Activated naive CD4-positive, alpha-beta T cell treated with anti-CD3 and anti-CD28 coated beads, Interleukin-2, amount 50 U/mL, for 72 hours (primary cell): ENCODE measurements around the gene ARHGEF40. TPM values are rescaled to one million over a fixed set of nuclear protein-coding genes. Genes with fewer than 3 reads are reported as not detected.

Experiments used
- ATAC-seq, 2 donors: fragments of 150-1000 bp; cut with Tn5 transposase; 2 replicates each; pipeline ENCODE4 v1.10.0; 2021; ENCODE audit warnings: mild to moderate bottlenecking in 2 of 2, moderate library complexity in 2 of 2
- DNase-seq, 2 donors: peaks; one replicate each; pipeline ENCODE4 v3.0.0; 2021 to 2022; ENCODE audit warnings: low spot score in 2 of 2
- H3K27ac Mint-ChIP-seq, 2 donors: one replicate each; pipeline ENCODE4 v1.8.0; 2022; ENCODE audit warnings: mild to moderate bottlenecking in 2 of 2, mixed read lengths in 2 of 2
- H3K36me3 Mint-ChIP-seq, 2 donors: one replicate each; pipeline ENCODE4 v1.8.0; 2022; ENCODE audit warnings: mixed read lengths in 2 of 2
- H3K9me3 Mint-ChIP-seq, 2 donors: one replicate each; pipeline ENCODE4 v1.8.0; 2022; ENCODE audit warnings: mixed read lengths in 2 of 2
- total RNA-seq, 2 donors: library from RNA; stranded (reverse); gene quantifications; one replicate each; pipeline ENCODE4 v1.2.3, GENCODE V29; 2022

The ARHGEF40 gene
- total RNA-seq, 2 donors from 2014 or later, result 0.23 TPM; not detected in 1

DNA sequence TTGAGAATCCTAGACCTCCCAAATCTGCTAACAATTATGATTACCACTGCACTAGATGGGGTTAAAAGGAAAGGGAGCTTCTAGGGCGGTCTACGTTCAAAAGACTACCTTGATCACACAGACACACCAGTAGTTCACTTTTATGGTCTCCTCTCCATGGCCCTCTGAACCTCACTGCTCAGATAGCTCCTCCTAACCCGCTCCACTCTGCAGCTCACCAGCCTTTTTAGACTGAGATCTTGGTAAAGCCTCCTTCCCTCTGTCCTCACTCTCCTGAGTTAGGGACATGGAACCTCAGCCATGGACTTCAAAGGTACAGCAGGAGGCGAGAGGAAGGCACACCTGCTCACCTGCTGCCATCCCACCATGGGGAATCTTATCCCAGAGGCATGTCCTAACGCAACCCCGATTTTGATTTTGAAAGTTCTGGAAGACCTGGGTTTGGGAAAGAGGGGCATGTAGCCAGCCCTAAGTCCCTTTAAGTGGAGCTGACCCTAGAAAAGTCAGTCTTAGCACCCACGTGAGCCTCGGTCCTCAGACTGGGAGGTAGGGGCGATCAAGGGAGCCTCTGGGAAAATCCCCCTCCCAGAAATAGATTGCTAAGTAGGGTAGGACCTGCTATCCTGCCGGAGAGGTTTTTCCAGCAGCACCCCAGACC lies 27.0 kb downstream of the ARHGEF40 start:
- H3K27ac Mint-ChIP-seq, result peak overlapping the region; percentile 44 to 50

DNA sequence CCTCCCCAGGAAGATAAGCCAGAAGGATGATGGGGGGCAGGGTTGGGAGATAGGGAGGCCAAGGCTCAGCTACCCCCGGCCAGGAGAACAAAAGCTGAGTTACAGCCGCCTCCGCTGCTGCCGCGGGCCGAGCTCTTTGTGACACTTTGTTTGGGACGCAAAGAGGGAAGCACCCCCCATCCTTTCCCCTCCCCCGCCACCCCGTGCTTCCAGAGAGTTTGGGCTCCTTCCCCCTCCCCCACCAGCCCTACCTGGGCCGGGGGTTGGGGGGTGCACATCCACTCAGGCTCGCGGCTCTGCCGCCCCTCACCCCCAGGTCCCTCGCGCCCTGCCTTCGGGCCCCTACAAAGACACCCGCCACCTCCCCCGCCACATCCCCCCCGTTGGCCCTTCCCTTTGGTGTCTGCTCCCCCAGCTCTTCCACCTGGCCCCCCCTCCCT lies 27.6 kb downstream of the ARHGEF40 start:
- H3K27ac Mint-ChIP-seq, result peak overlapping the region; percentile 44 to 50
- DNase-seq (no peak), ATAC-seq (peak in 1 of 2 donors; percentile 5)
- no peaks in the 10 kb centered on the region for H3K9me3 Mint-ChIP-seq
- peaks cover 3 to 5% of the 10 kb centered on the region in 2 donors for H3K36me3 Mint-ChIP-seq

More for the DNA sequence above, 27.0 kb downstream of the ARHGEF40 start:
- DNase-seq (no peak), ATAC-seq (no peak)
- Mint-ChIP-seq H3K9me3 (no peaks in the 10 kb centered on the region), H3K36me3 (peaks cover 0 to 6% of the 10 kb centered on the region in 2 donors)

DNA sequence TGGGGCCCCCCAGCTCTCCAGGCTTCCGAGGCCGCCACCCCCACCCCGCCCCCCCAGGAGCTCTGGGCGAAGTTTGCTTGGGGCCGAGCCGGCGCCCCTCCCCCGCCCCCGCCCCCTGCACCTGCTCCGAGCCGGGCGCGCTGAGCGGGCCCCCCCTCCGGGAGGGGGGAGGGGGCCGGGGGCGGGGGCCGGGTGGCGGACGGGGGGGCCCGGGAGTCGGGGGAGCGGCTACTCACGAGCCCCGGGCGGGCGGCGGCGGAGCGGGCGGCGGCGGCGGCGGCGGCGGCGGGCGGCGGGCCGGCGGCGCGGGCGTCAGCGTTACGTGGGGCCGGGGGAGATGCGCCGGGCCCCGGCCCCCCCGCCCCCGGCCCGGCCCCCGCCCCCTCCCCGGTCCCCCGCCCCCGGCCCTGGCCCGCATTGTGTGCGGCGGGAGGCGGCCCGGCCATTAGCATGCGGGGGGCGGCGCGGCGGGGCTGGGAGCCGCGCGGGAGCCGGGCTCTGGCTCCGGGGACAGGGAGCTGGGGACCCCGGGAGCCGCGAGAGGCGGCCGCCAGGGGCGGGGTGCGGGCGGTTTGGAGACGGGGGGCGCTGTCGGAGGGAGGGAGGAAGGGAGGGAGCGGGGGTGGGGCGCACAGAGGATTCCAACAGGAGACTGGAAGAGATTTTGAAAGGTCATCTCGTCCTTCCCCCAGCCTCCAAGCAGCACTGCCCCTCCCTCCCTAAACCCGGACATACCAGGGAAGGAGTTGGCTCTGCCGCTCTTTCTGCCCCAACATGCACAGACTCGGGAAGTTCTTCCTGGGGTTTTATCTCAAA lies 28.2 kb downstream of the ARHGEF40 start, which contains the start of gene ZNF219:
Gene ZNF219, minus strand, starts transcription at position 580 of the 816 bp plus-strand sequence. CDS start 5,064 bp downstream, outside the sequence.
- peak within 1 kb of the TSS; percentile 80 to 89 for H3K27ac Mint-ChIP-seq
- peaks cover 2 to 9% of the 10 kb centered on the region in 2 donors for H3K36me3 Mint-ChIP-seq
- DNase-seq (no peak), ATAC-seq (peak; percentile 56 to 59)
- H3K9me3 Mint-ChIP-seq, result no peaks in the 10 kb centered on the region

DNA sequence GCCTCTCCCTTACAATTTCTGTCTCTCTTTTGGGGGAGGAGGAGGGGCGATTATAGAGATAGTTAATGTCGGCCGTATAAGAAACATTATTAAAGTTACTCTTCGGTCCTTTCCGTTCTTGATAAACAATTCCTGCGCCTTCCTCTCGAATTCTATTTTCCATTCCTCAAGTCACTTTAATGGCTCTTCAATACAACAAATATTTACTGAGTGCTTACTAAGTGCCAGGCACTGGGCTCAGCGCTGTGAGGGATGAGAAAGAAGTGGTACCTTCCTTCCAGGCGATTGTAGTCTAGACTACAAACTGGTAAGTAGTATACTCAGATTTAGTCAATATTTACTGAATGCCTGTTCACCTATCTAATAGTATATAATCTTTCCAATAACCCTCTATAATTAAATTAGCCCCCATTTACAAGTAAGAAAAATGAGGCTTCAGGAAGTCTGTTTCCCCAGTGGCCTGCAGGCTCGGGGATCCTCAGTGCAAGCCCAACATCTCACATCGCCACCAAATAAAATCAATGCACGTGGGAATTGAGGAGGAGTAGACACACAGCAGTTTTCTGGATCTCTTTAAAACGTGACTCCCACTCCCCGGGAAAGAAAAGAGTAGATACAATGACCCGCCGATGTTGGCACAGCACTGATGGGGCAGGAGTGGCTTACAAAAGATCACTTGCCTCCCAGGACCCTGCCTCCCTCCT lies 28.9 kb downstream of the ARHGEF40 start:
- Mint-ChIP-seq H3K27ac (peak overlapping the region; percentile 80 to 89), H3K36me3 (peaks cover 6 to 13% of the 10 kb centered on the region in 2 donors)
- no peak for ATAC-seq

DNA sequence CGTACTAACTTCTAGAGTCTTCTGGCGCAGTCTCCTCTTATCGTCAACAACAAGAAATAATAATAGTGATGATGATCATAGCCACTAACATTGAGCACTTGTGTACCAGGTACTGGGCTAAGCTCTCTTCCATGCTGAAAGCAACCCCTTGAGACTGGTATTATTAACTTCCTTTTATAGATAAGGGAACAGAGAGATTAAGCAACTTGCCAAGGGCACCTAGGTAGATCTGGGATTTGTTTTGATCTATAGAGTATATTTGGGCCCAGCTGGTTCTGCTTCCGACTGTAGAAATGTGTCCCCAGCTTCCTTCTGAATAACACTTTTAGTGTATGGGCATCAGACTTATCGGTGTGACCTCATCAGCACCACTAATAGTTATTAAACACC lies 29.5 kb downstream of the ARHGEF40 start:
- Mint-ChIP-seq H3K27ac (peak overlapping the region in 1 of 2 donors; percentile 80), H3K9me3 (no peaks in the 10 kb centered on the region), H3K36me3 (peaks cover 6 to 13% of the 10 kb centered on the region in 2 donors)
- ATAC-seq (no peak), DNase-seq (no peak)

More for the DNA sequence above, 28.9 kb downstream of the ARHGEF40 start:
- no peak for DNase-seq
- no peaks in the 10 kb centered on the region for H3K9me3 Mint-ChIP-seq

DNA sequence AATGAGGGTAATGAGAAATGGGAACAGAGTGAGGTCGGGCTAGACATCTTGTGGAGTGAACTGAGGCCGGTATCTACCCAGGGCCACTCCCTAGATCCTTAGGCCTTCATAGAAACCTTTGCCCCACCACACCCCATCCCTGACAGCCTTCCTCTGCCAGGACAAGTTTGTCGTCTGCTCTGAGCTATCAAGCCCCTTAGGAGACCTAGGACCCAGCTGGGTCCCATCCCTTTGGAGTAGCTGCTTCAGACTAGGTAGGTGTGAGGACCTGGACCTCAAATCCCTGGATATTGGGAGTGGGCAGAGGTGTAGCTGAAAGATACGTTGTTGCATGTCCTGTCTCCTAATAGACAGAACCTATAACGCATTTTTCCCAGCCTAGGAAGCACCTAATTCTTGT lies 30.8 kb downstream of the ARHGEF40 start, which contains the start of gene TMEM253:
Gene TMEM253, plus strand, starts transcription at position 136 of the 400 bp plus-strand sequence. CDS start 278 bp downstream, outside the sequence.
- peaks cover 6 to 13% of the 10 kb centered on the region in 2 donors for H3K36me3 Mint-ChIP-seq
- DNase-seq, result no peak
- H3K9me3 Mint-ChIP-seq, result no peaks in the 10 kb centered on the region
- no peak for ATAC-seq
- peak within 1 kb of the TSS; percentile 69 to 99 for H3K27ac Mint-ChIP-seq

DNA sequence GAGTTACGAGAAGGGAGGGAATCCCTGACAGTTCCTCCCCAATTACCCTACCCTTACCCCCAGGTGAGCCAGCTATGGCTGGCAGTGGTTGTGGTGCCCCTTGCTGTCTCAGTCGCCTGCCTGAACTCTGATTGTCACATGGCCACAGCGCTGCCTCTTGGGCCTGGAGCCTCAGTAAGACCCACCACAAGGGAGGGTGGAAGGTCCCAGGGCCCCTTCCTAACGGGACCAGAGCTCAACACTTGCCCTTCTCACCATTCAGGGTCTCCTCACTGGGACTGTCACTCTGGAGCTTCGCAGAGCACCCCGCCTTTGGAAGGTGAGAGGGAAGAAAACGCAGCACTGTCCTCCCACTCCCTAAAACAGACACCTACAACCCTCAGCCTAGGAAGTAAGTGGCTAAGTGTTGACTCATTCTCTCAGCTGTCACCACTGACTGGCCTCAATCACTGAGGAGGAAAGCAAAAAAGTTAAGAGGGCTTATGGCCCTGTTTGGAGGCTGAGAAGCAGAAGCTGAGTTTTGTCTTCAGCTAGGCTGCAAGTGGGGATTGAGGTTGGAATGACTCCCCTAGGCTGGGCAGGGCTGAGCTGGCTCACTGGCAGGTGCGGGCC lies 31.8 kb downstream of the ARHGEF40 start:
- ATAC-seq (no peak), DNase-seq (no peak)
- peak overlapping the region; percentile 69 to 99 for H3K27ac Mint-ChIP-seq
- peaks cover 6 to 13% of the 10 kb centered on the region in 2 donors for H3K36me3 Mint-ChIP-seq
- H3K9me3 Mint-ChIP-seq, result no peaks in the 10 kb centered on the region

DNA sequence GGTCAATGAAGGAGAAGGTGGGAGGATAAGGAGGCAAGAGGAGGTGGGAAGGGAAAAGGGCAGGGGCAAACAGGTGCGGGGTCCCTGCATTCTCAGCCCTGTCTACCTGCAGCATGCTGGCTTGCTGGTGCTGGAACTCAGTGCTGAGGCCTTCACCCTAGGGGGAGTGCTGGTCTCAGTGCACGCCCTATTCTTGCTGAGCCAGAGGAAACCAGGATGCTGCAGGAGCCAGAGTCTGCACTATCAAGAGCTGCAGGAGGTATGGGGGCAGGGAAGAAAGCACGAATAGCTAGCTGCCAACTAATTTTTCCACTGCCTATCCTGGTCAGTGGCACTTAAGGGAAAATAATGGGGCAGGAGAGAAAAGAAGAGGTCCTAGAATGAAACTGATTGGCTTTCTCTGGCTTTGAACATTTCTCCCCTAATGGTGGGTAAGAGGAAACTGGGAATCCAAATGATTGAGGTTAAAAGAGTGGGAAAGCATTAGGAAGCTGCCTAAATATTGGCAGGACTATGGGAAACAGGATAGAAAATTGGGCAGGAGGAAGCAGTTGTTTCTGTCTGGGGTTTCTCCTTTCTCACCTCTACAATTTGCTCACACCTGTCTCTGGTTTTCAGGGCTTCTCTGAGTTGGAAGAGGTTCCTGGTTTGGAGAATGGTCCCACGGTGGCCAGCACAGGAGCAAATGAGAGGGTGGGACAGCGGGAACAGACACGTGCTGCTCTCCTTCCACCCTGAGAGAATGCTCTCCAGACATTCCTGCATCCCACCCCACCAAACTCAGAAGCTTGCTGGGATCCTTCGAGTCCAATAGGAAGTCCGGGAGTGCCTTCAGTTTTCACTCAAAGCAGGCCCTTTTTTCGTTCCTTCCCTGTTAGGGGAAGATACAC lies 32.7 kb downstream of the ARHGEF40 start:
- no peaks in the 10 kb centered on the region for H3K9me3 Mint-ChIP-seq
- H3K27ac Mint-ChIP-seq, result peak overlapping the region; percentile 80 to 99
- ATAC-seq (no peak), DNase-seq (no peak)
- peaks cover 6 to 13% of the 10 kb centered on the region in 2 donors for H3K36me3 Mint-ChIP-seq

DNA sequence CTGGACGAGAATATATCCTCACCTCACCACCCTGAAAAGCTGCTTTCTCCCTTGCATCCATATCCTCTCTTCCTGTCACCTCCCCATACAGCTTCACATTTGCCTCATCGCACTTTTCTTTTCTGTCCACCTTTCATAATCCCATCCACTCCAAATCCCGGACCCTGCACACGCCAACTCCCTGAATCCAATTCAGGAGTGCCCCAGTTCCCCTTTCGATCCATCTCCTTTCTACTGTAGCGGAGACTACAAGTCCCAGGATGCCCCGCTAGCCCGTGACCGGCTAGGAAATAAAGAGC lies 33.3 kb downstream of the ARHGEF40 start:
- DNase-seq (no peak), ATAC-seq (no peak)
- H3K27ac Mint-ChIP-seq, result peak overlapping the region; percentile 80 to 99
- H3K9me3 Mint-ChIP-seq, result no peaks in the 10 kb centered on the region
- peaks cover 6 to 13% of the 10 kb centered on the region in 2 donors for H3K36me3 Mint-ChIP-seq

DNA sequence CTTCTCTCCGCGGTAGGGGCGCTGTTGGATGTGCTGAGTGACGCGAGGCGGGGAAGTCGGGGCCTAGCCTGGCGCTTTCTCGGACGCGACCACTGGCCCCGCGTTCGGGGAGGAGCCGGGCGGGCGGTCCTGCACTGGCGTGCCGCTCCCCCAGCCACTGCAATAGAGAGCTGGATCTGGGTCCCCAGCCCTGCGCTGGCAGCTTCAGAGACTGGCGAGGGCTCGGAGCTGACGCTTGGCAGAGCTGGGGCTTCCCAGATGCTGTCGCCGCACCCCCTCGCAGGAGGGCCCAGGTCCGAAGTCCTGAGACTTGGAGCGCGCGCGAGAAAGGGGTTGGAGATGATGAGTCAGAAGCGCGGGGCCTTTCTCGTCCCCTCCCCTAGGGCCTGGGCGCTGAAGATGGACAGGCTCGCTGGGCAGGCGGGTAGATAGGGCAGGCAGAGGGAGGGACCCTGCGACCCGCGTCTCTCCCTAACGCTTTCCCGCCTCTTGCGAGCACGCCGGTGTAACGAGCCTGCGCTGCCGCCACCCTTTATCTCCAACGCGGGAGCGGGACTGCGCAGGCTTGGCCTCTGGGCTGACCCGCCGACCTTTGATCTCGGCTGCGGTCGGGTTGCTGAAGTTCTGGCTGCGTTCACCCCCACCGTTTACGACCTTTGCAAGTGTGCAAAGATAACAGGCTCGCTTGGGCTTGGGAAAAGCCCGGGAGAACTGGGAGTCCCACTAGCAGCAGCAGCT lies 33.8 kb downstream of the ARHGEF40 start:
- ATAC-seq, result peak; percentile 89
- peak overlapping the region; percentile 80 to 99 for H3K27ac Mint-ChIP-seq
- H3K36me3 Mint-ChIP-seq, result peaks cover 6 to 13% of the 10 kb centered on the region in 2 donors
- H3K9me3 Mint-ChIP-seq, result no peaks in the 10 kb centered on the region
- DNase-seq, result peak; percentile 93 to 96

DNA sequence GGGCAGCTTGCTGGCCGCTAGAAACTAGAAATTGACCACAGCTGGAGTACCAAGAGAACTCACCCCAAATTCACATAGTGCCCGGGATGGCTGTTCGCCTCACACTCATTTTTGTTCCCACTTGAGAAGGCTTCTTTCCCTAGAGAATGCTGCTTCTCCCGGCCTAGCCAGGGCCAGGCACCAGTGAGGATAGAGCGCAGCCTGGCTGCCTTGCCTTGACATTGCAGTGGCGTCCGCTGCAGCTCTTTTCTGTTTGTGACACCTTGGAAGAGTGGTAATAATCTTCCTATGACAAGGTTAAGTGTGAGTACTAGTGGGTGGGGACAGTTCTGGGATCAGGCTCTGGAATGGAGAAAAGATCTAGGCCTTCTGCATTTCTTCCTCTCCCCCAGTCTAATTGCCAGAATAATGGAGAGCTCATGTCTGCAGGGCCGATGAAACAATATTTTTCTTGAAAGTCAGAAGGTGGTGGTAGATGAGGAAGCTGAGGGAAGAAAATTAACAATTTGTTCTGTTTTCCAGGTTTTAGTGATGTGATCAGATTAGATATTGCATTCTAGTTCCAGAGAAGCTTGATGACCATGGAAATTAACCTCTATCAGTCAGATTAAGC lies 34.5 kb downstream of the ARHGEF40 start:
- DNase-seq, result peak; percentile 63 to 70
- Mint-ChIP-seq H3K9me3 (no peaks in the 10 kb centered on the region), H3K27ac (peak overlapping the region; percentile 80 to 99), H3K36me3 (peaks cover 6 to 13% of the 10 kb centered on the region in 2 donors)
- peak; percentile 39 to 40 for ATAC-seq

DNA sequence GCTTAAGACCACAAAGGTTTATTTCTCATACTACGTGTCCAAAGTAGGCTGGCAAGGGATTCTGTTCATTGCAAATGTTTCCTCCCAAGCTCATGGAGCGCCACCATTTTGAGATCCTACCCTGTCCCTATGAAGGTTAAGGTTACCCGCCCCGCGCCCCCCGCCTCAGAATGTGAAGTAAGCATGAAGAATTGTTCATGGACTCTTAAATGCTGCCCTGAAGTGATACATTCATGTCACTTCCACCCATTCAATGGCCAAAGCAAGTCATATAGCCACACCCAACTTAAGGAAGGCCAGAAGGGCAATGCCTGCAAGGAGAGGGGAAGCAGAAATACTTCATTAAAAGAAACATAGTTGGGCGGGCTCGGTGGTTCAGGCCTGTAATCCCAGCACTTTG lies 35.0 kb downstream of the ARHGEF40 start:
- Mint-ChIP-seq H3K27ac (peak overlapping the region in 1 of 2 donors; percentile 99), H3K36me3 (peaks cover 6 to 13% of the 10 kb centered on the region in 2 donors), H3K9me3 (no peaks in the 10 kb centered on the region)
- no peak for ATAC-seq
- no peak for DNase-seq

DNA sequence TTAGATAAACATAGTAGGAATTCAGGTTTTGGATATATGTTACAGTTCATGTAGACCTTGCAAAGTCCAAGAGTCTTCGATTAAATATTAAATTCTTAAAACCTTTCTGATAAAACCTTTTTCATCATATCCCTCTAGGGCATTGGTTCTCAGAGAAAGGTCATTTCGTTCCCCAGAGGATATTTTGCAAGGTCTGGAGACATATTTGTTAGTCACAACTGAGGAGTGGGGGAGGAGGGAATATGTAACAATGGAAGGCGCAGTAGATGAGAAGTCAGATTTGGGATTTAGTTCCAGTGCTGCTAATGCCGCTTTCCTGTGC lies 36.0 kb downstream of the ARHGEF40 start:
- Mint-ChIP-seq H3K27ac (no peak overlapping the region), H3K9me3 (no peaks in the 10 kb centered on the region), H3K36me3 (peaks cover 6 to 13% of the 10 kb centered on the region in 2 donors)
- DNase-seq, result no peak
- no peak for ATAC-seq

DNA sequence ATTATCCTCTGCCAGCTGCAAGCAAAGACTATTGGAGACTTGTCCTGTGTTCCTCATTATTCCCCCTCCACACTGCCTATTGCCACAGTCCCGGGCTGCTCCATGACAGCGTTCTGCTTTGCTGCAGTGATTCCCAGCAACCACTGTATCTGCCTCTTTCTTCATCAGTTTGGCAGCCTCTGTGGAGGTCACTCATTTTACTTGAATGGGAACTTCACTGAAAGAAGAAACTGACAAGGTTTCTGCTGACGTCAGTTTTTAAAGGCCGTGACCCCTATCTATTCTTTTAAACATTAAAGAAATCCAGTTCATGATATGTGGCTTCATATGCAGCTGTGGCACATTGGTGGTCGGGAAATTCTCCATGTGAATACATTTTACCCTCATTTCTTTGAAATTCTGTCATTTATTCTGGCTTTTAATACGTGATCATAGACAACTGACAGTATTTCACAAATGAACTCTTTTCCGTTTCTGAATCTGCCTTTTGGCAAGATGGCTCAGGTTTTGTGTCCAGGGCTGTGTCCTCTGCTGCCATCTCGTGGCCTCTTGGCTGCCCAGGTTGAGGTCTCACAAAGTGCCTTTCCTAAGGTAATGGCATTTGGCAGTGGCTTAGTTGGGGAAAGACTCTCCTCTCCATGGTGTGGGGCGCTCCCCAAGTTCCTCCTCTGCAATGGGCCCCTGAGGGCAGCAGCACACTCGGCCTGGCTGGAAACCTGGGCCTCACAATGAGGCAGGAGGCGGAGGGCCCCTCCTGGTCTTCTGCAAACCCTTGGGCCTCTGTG lies 36.6 kb downstream of the ARHGEF40 start:
- Mint-ChIP-seq H3K36me3 (peaks cover 6 to 13% of the 10 kb centered on the region in 2 donors), H3K27ac (peak overlapping the region in 1 of 2 donors; percentile 53), H3K9me3 (no peaks in the 10 kb centered on the region)
- ATAC-seq, result no peak
- peak; percentile 75 to 77 for DNase-seq
